Stimulated activated CD8-positive, alpha-beta memory T cell treated with anti-CD3 and anti-CD28 coated beads, Interleukin-15, amount 100 ng/mL, for 24 hours (primary cell): Measurements from ENCODE around the gene FOXN3.

Source experiments
- DNase-seq: peaks from one replicate; pipeline ENCODE4 v3.0.0-alpha.2; 2020; ENCODE audit warnings: low read depth

Gene FOXN3

DNA sequence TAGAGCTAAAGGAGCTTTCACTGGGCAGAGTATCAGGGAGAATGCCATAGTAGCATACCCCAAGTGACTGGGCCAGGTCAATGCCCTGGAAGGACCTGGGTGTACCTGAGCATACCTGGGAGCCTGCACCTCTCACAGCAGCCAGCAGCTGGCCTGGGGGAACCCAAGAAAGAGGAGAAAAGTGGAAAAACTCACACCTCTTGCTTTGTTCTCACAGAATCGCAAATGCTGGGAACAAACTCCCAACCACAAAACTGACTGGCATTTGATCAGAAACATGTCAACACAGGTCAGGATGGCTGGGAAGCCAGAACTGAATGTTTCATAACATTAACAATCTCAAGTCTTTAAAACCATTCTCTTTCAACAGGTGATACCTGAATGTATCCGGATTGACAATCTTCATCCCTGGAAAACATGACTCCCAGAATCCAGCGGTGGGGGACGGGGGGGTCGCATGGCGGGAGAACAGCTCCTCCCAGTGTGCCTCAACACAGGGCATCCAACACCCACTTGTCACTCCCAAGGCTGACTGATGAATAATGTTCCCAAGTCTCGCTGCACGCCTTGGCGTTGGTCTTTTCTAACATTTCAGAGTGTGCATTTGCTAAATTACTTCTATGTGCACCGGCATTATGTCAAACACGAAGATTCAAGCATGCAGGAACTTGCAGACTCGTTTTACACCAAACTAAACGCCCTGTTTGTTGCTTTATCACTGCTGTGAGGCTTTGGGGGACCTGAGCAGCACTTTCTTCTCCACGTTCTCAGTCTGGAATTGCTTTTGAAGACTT is 7.9 kb downstream of the FOXN3 start:
- no peak for DNase-seq

DNA sequence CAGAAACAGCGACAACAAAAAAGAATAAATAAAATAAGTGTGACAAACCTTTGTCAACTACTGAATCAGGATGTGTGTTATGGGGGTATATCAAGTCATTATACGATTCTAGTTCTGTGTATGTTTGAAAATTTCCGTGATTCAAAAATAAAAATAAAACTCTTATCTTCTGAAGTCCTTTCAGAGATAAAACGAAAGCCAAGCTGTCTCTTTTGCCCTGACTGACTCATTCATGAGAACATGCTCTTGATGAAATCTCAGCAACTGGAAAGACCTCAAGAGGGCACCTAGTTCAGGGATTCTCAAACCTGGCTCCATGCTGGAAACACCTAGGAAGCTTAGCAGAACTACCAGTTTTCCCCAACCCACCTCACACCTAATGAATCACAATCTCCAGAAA is 9.2 kb downstream of the FOXN3 start:
- DNase-seq: no peak

- DNase-seq: no peak
Measured at GRCh38 chr14:89406941-89407340, 10.1 kb downstream of the FOXN3 start.

DNA sequence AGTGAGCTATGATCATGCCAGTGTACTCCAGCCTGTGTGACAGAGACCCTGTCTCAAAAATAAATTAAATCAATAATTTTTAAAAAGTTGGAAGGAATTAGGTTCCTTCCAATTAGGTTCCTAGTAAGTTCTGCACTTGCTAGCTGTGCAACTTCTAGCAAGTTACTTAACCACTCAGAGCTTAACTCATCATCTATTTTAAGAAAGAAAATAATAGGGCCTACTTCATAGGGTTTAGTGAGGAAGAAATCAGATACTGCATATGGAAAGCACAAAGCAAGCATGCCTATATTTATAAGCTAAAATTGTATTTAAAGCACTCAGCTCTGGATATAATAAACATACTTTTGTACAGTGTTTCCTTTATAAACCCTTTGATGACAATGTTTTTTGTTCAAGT is 10.7 kb downstream of the FOXN3 start:
- DNase-seq: no peak

DNA sequence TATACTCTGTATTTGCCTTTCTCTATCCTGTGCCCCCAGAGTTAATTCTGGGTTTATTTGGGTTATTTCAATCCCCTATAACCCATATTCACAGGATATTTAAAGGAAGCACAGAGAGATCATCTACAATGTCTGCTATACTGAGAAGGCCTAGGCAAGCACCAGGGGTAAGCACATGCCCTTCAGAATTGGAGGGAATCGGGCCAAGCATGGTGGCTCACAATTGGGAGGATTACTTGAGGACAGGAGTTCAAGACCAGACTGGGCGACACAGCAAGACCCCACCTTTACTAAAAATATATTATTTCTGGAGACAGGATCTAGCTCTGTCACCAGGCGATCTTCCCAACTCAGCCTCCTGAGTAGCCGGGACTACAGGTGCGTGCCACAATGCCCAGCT is 11.3 kb downstream of the FOXN3 start:
- no peak for DNase-seq

DNA sequence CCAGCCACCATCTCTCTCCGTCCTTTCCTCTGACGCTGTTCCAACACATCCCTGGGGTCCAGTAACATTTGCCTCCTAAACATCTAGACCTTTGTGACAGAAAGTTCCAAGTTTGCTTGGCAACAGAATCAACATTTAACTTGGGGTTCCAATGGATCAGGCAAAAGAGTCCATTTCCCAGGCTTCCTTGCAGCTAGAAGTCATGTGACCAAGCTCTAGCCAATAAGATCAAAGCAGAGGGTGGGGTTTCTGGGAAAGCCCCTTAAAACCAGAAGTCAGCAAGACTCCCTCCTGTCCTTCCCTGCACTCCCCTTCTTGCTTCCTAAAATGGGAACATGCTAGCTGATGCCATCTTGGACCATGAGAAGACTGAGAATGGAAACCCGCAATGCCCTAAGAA is 14.7 kb downstream of the FOXN3 start:
- no peak for DNase-seq

DNA sequence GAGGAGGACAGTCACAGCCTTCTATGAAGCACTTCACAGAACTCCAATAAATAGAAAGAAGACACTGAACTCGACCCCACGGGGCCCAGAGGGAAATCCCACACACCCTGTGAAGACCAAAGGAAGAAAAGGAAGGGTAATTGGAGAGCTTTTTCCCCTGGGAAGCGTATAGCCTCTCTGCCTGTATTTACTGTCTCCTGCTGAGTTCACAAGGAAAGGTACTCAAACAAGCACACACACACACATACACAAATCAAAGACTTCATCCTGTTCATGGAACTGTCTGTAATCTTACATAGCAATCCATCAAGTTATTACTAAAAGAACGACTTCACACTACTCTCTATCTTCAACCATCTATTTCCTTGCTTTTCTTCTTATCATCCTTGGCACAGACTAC is 15.3 kb downstream of the FOXN3 start:
- no peak for DNase-seq

GRCh38 chr14:89401241-89401640 is 15.8 kb downstream of the FOXN3 start:
- DNase-seq: no peak

- no peak for DNase-seq
Measured at GRCh38 chr14:89400529-89400928, 16.5 kb downstream of the FOXN3 start.

DNA sequence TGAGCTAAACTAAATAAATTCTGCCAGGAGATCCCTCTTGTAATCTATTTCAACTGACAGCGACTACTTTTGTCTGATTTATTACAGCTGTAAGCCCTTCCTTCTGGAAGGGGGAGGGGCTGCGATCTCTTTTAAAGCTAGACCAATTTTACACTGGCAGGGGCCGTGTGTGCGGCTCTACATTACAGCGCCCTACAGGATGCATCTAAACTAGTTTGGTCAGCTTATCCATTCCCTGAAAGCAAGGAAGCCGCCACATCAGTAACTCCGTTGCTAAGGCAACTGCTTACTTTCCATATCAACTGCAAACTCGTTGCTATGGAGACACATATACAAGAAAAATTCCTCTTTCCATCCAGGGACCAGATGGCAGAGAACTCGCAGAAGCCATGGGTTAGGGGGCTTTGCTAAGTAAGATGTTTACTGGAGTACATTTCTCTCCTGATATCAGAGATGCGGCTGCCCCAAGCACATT is 17.4 kb downstream of the FOXN3 start:
- DNase-seq: no peak

DNA sequence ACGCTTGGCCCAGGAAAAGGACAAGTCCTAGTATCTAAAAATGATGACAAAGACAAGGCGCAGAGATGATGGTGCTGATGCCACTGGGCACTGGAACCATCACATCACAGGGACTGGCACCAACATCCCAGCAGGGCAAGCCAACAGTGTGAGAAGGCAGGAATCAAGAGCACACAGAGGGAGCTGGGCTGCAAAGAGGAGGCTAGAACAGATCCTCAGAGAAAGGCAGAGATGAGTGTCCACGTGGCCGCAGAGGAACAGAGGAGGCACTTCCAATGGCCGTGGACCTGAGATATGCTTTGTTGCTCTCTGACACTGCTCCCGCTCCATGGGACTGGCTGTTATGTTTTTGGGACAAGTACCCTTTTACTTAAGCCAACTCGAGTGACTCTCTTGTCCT is 17.9 kb downstream of the FOXN3 start:
- DNase-seq: no peak

DNA sequence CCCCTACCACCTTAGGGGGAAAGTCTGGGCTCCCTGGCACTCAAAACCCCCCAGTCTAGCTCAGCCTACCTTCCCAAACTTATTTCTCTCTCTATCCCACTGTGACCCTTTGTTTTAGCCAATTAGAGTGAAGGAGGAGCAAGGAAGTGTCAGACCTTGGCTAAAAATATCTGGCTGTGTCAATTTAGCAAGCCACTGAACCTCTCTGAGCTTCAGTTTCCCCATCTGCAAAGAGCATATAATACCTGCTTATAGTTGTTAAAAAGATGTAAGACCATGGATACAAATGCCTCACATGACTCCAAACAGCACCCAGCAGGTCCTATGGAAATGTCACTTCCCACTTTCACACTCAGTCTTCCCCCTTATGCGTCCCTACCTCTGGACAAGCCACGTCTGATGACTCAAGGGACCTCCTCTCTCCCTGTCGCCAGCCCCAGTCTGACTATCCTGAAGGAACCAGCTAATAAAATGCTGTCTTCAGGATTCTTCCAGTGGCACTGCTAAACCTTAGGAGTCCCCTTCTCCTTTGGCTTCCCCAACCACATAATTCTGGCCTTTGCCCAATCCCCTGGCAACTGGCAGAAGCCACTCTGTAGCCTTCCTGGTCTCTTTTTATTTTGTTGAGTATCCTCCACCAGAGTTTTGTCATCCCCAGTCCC is 19.3 kb downstream of the FOXN3 start:
- DNase-seq: no peak

- no peak for DNase-seq
Measured at GRCh38 chr14:89394972-89395371, 22.1 kb downstream of the FOXN3 start.

- no peak for DNase-seq
Measured at GRCh38 chr14:89393222-89393745, 23.7 kb downstream of the FOXN3 start.

DNA sequence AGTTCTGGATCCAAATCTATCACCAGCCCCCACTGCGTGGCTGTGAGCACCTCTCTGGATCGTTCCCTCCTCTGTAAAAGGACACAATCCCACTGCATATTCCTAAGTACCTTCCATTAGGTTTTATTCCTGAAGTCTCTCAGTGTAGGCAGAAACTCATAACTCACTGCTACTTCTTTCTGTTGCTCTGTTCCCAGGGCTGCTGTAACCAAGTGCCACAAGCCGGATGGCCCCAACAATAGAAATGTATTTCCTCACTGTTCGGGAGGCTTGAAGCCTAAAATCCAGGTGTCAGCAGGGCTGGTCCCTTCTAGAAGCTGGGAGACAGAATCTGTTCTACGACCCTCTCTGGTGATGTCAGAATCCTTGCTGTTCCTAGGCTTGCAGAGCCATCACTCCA is 24.9 kb downstream of the FOXN3 start:
- DNase-seq: no peak

DNA sequence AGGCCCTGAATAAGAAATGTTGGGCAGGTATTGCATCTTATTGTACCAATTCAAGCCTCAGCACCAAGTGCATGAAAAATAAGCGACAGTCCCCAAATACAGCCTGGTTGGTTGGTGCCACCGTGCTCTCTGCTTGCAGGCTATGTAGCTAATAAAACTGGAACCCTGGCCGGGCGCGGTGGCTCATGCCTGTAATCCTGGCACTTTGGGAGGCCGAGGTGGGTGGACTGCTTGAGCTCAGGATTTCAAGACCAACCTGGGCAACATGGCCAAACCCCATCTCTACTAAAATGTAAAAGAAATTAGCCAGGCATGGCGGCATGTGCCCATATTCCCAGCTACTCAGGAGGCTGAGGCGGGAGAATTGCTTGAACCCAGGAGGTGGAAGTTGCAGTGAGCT is 25.5 kb downstream of the FOXN3 start:
- DNase-seq: no peak

DNA sequence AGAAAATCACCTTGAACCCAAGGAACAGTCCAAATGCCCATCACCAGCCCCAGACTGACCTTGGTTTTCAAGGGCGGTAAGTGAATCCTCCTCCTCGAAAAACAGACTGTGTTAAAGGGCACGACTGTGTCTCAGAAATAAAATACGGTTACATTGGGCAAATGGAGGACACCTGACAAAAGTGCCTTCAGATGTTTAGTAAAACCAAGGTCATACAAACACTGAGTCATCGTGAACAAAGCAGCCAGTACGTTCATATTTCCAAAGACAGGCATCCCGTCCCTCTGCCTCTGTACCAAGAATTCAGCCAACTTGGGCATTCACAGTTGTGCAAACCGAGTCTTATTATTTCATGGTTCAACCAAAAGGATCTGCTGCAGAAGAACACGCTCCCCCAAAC is 25.9 kb downstream of the FOXN3 start:
- no peak for DNase-seq

DNA sequence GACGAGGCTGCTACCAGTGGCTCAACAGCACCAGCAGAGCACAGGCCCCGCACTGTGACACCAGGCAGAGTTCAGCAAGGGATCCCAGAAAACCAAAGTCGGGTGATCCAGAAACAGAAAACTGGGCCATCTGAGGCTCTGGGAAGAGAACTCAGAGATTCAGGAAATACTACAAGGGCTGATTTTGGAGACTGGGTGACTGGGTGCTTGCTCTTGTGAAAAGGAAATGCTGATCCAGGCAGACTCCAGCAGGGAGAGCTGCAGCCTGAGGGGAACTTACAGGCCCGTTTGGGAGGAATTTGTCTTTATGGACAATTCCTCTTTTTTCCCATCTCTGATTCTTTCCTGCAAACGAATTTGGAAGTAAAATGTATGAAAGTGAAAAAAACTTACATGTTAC is 28.2 kb downstream of the FOXN3 start:
- DNase-seq: no peak

GRCh38 chr14:89387922-89388685 is 28.9 kb downstream of the FOXN3 start:
- DNase-seq: no peak

- DNase-seq: no peak
Measured at GRCh38 chr14:89386212-89386886, 30.7 kb downstream of the FOXN3 start.

GRCh38 chr14:89384636-89385035 is 32.4 kb downstream of the FOXN3 start:
- no peak for DNase-seq

GRCh38 chr14:89384023-89384422 is 33.0 kb downstream of the FOXN3 start:
- DNase-seq: no peak
